BE2C (cell line): ENCODE data around the gene TUBAL3.
A peak's percentile ranks its signal among the peaks of the same experiment; 100 is the strongest.

ENCODE experiments used
- DNase-seq: peaks from one replicate; pipeline ENCODE4 v3.0.0-alpha.2; 2020
- H3K27me3 ChIP-seq: fragments of 250-450 bp; sonication (Bioruptor Pico); 2 replicates; pipeline ENCODE4 v1.5.1; 2020; ENCODE audit warnings: mild to moderate bottlenecking
- H3K36me3 ChIP-seq: fragments of 250-450 bp; sonication (Bioruptor Pico); 2 replicates; pipeline ENCODE4 v1.5.1; 2020; ENCODE audit warnings: mild to moderate bottlenecking
- H3K4me1 ChIP-seq: fragments of 250-450 bp; sonication (Bioruptor Pico); 2 replicates; pipeline ENCODE4 v1.5.1; 2020
- H3K4me3 ChIP-seq: 2 replicates; pipeline ENCODE4 v1.5.1; 2011; ENCODE audit warnings: low read depth, low read length
- H3K9me3 ChIP-seq: fragments of 250-450 bp; sonication (Bioruptor Pico); 2 replicates; pipeline ENCODE4 v1.5.1; 2020
- TF ChIP-seq, protein P1 (sequence below): IDR thresholded peaks from 2 replicates; pipeline ENCODE4 v1.5.1; 2012; ENCODE audit warnings: mild to moderate bottlenecking, low read depth, low read length

TUBAL3 gene

GRCh38 chr10:5343979-5344378, 60.6 kb downstream of the TUBAL3 start:
- no peak for DNase-seq
- Histone ChIP-seq H3K36me3 (no peaks in the 10 kb centered on the region), H3K27me3 (no peaks in the 10 kb centered on the region; the same call in 1 of the 2 replicates), H3K9me3 (no peaks in the 10 kb centered on the region), H3K4me1 (no peaks in the 10 kb centered on the region), H3K4me3 (no peak overlapping the region)
- TF ChIP-seq, protein P1, sequence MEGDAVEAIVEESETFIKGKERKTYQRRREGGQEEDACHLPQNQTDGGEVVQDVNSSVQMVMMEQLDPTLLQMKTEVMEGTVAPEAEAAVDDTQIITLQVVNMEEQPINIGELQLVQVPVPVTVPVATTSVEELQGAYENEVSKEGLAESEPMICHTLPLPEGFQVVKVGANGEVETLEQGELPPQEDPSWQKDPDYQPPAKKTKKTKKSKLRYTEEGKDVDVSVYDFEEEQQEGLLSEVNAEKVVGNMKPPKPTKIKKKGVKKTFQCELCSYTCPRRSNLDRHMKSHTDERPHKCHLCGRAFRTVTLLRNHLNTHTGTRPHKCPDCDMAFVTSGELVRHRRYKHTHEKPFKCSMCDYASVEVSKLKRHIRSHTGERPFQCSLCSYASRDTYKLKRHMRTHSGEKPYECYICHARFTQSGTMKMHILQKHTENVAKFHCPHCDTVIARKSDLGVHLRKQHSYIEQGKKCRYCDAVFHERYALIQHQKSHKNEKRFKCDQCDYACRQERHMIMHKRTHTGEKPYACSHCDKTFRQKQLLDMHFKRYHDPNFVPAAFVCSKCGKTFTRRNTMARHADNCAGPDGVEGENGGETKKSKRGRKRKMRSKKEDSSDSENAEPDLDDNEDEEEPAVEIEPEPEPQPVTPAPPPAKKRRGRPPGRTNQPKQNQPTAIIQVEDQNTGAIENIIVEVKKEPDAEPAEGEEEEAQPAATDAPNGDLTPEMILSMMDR, result no peak

DNA sequence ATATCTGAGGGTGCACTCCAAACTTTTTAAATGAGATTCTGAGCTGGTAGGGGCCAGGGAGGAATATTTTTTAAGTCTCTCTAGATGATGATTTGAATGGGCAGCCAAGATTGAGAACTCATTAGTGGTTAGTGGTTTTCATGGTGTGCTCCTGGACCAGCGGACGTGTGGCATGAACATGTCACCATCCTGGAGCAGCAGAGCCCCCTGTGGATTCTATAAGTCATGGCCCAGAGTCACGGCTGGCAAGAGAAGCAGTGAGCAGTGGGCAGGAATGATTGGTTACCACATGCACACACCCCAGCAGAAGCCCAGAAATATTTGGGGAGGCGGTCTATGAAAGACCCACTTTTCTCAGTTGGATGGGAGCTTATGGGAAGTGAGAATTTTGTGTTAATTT, 61.1 kb downstream of the TUBAL3 start:
- no peak for DNase-seq
- Histone ChIP-seq H3K4me1 (no peaks in the 10 kb centered on the region), H3K36me3 (no peaks in the 10 kb centered on the region), H3K27me3 (no peaks in the 10 kb centered on the region; the same call in 1 of the 2 replicates), H3K9me3 (no peaks in the 10 kb centered on the region), H3K4me3 (no peak overlapping the region)
- TF ChIP-seq, protein P1, result 0 out of 2 replicates have a peak, but pooled peaks have one; percentile 16
